ENCODE data around the gene MSL3B.

The MSL3B gene

GRCh38 chr2:233867993-233868532 lies at the start of gene MSL3B:
TSS of gene MSL3B (minus strand) at chr2:233868386.
- H3K4me1 ChIP-seq (ENCODE audit: control extremely low read depth in 1 of 4, control insufficient read depth in 4 of 4, insufficient read depth in 4 of 4, low read length in 3 of 4) = peaks cover 0 to 5% (median 1%) of the 10 kb centered on the region in 4 experiments
- H3K9me3 ChIP-seq (ENCODE audit: control extremely low read depth in 1 of 5, control insufficient read depth in 4 of 5, insufficient read depth in 2 of 5, low read depth in 1 of 5, low read length in 4 of 5) = peaks cover 0 to 19% (median 2%) of the 10 kb centered on the region in 5 experiments
- H3K4me3 ChIP-seq (ENCODE audit: control insufficient read depth in 1 of 7, extremely low read depth in 1 of 7, insufficient read depth in 4 of 7, low read depth in 2 of 7, low read length in 6 of 7) = peak within 1 kb of the TSS; percentile 43 to 81 (median 67)
- peaks cover 0 to 3% (median 0%) of the 10 kb centered on the region in 4 experiments for H3K36me3 ChIP-seq (ENCODE audit: control insufficient read depth in 4 of 4, insufficient read depth in 4 of 4, low read length in 3 of 4)
- POLR2A ChIA-PET = no interaction called here
- peak within 1 kb of the TSS in 1 of 2 experiments; percentile 39 for H3K27ac ChIP-seq (ENCODE audit: insufficient read depth in 1 of 2, low read depth in 1 of 2, low read length in 2 of 2, poor library complexity in 1 of 2, severe bottlenecking in 2 of 2)
- peaks cover 0 to 14% (median 0%) of the 10 kb centered on the region in 5 experiments for H3K27me3 ChIP-seq (replicated peaks in 2 of 5; ENCODE audit: control insufficient read depth in 4 of 5, insufficient read depth in 5 of 5, low read length in 4 of 5)
- CTCF ChIA-PET = interaction anchor here (0.7 to 2.9 kb wide), 2 partner anchors 11 to 170 kb away, joined by 3 to 16 read pairs; no protein-coding TSS in a partner anchor
- 20% methylated on average over 28 of the region's 50 CpGs for WGBS (ENCODE audit: insufficient coverage)
- peak; percentile 61 to 77 (median 77) for DNase-seq

GRCh38 chr2:233917116-233917515 lies 48.9 kb upstream of the MSL3B start, which contains the start of gene TRPM8:
TSS of gene TRPM8 (plus strand) at chr2:233917373. CDS start at chr2:233926538, 9,165 bp downstream.
- no peaks in the 10 kb centered on the region for H3K9me3 ChIP-seq (ENCODE audit: control extremely low read depth in 1 of 5, control insufficient read depth in 4 of 5, insufficient read depth in 2 of 5, low read depth in 1 of 5, low read length in 4 of 5)
- no peaks in the 10 kb centered on the region for H3K4me1 ChIP-seq (ENCODE audit: control extremely low read depth in 1 of 4, control insufficient read depth in 4 of 4, insufficient read depth in 4 of 4, low read length in 3 of 4)
- CTCF ChIA-PET = interaction anchor here (0.5 to 1.6 kb wide), 3 partner anchors 17 to 1569 kb away, joined by 3 to 4 read pairs (median 3); no protein-coding TSS in a partner anchor
- peaks cover 2 to 20% (median 8%) of the 10 kb centered on the region in 5 experiments for H3K27me3 ChIP-seq (replicated peaks in 2 of 5; ENCODE audit: control insufficient read depth in 4 of 5, insufficient read depth in 5 of 5, low read length in 4 of 5)
- no peak within 1 kb of the TSS for H3K27ac ChIP-seq (ENCODE audit: insufficient read depth in 1 of 2, low read depth in 1 of 2, low read length in 2 of 2, poor library complexity in 1 of 2, severe bottlenecking in 2 of 2)
- WGBS (ENCODE audit: insufficient coverage) = 53% methylated on average over 4 of the region's 5 CpGs
- no peaks in the 10 kb centered on the region for H3K36me3 ChIP-seq (ENCODE audit: control insufficient read depth in 4 of 4, insufficient read depth in 4 of 4, low read length in 3 of 4)
- no peak for DNase-seq
- H3K4me3 ChIP-seq (ENCODE audit: control insufficient read depth in 1 of 7, extremely low read depth in 1 of 7, insufficient read depth in 4 of 7, low read depth in 2 of 7, low read length in 6 of 7) = no peak within 1 kb of the TSS
- POLR2A ChIA-PET = no interaction called here

DNA sequence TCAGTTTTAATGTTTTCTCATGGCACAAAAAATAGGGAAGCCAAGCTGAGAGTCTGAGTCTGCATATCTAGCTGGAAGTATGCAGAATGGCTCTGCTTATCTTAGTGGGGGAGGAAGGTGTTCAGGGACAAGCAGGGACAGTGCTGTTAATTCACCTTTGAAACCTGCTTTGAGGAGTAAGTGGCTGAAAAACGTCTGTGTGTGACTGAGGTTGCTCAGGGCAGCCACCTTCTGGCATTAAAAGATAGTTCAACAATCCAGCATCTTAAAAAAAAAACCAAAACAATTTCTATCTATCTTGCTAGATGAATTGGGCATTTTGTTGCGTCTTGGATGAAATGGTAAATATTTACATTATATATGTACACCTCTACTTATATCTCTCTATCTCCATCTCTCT lies 46.9 kb upstream of the MSL3B start:
- POLR2A ChIA-PET = no interaction called here
- 0% methylated on average over 1 of the region's 2 CpGs for WGBS (ENCODE audit: insufficient coverage)

GRCh38 chr2:233912691-233913423 lies 44.7 kb upstream of the MSL3B start:
- ChIA-PET CTCF (interaction anchor here (0.7 to 1.1 kb wide), 4 partner anchors 11 to 54 kb away, joined by 3 read pairs; no protein-coding TSS in a partner anchor), POLR2A (no interaction called here)
- Histone ChIP-seq H3K4me1 (ENCODE audit: control extremely low read depth in 1 of 4, control insufficient read depth in 4 of 4, insufficient read depth in 4 of 4, low read length in 3 of 4) (no peaks in the 10 kb centered on the region), H3K27ac (ENCODE audit: insufficient read depth in 1 of 2, low read depth in 1 of 2, low read length in 2 of 2, poor library complexity in 1 of 2, severe bottlenecking in 2 of 2) (no peak overlapping the region), H3K27me3 (replicated peaks in 2 of 5; ENCODE audit: control insufficient read depth in 4 of 5, insufficient read depth in 5 of 5, low read length in 4 of 5) (peaks cover 2 to 26% (median 5%) of the 10 kb centered on the region in 5 experiments), H3K9me3 (ENCODE audit: control extremely low read depth in 1 of 5, control insufficient read depth in 4 of 5, insufficient read depth in 2 of 5, low read depth in 1 of 5, low read length in 4 of 5) (no peaks in the 10 kb centered on the region), H3K36me3 (ENCODE audit: control insufficient read depth in 4 of 4, insufficient read depth in 4 of 4, low read length in 3 of 4) (no peaks in the 10 kb centered on the region), H3K4me3 (ENCODE audit: control insufficient read depth in 1 of 7, extremely low read depth in 1 of 7, insufficient read depth in 4 of 7, low read depth in 2 of 7, low read length in 6 of 7) (no peak overlapping the region)
- 35% methylated on average over 8 of the region's 9 CpGs for WGBS (ENCODE audit: insufficient coverage)
- peak in 2 of 3 donors; percentile 40 to 45 for DNase-seq

More for the DNA sequence above, 46.9 kb upstream of the MSL3B start:
- no peaks in the 10 kb centered on the region for H3K36me3 ChIP-seq (ENCODE audit: control insufficient read depth in 4 of 4, insufficient read depth in 4 of 4, low read length in 3 of 4)
- H3K27me3 ChIP-seq (replicated peaks in 2 of 5; ENCODE audit: control insufficient read depth in 4 of 5, insufficient read depth in 5 of 5, low read length in 4 of 5) = peaks cover 2 to 26% (median 8%) of the 10 kb centered on the region in 5 experiments
- CTCF ChIA-PET = interaction anchor here (1.2 to 1.7 kb wide), 2 partner anchors 19 to 58 kb away, joined by 3 to 8 read pairs; no protein-coding TSS in a partner anchor
- H3K9me3 ChIP-seq (ENCODE audit: control extremely low read depth in 1 of 5, control insufficient read depth in 4 of 5, insufficient read depth in 2 of 5, low read depth in 1 of 5, low read length in 4 of 5) = no peaks in the 10 kb centered on the region
- H3K4me3 ChIP-seq (ENCODE audit: control insufficient read depth in 1 of 7, extremely low read depth in 1 of 7, insufficient read depth in 4 of 7, low read depth in 2 of 7, low read length in 6 of 7) = no peak overlapping the region
- H3K27ac ChIP-seq (ENCODE audit: insufficient read depth in 1 of 2, low read depth in 1 of 2, low read length in 2 of 2, poor library complexity in 1 of 2, severe bottlenecking in 2 of 2) = no peak overlapping the region
- no peaks in the 10 kb centered on the region for H3K4me1 ChIP-seq (ENCODE audit: control extremely low read depth in 1 of 4, control insufficient read depth in 4 of 4, insufficient read depth in 4 of 4, low read length in 3 of 4)
- DNase-seq = peak; percentile 6 to 38 (median 27)

- H3K27me3 ChIP-seq (replicated peaks in 2 of 5; ENCODE audit: control insufficient read depth in 4 of 5, insufficient read depth in 5 of 5, low read length in 4 of 5) = peaks cover 0 to 18% (median 0%) of the 10 kb centered on the region in 5 experiments
- no peak overlapping the region for H3K4me3 ChIP-seq (ENCODE audit: control insufficient read depth in 1 of 7, extremely low read depth in 1 of 7, insufficient read depth in 4 of 7, low read depth in 2 of 7, low read length in 6 of 7)
- no peaks in the 10 kb centered on the region for H3K4me1 ChIP-seq (ENCODE audit: control extremely low read depth in 1 of 4, control insufficient read depth in 4 of 4, insufficient read depth in 4 of 4, low read length in 3 of 4)
- POLR2A ChIA-PET = no interaction called here
- no peaks in the 10 kb centered on the region for H3K36me3 ChIP-seq (ENCODE audit: control insufficient read depth in 4 of 4, insufficient read depth in 4 of 4, low read length in 3 of 4)
- H3K9me3 ChIP-seq (ENCODE audit: control extremely low read depth in 1 of 5, control insufficient read depth in 4 of 5, insufficient read depth in 2 of 5, low read depth in 1 of 5, low read length in 4 of 5) = no peaks in the 10 kb centered on the region
- no peak overlapping the region for H3K27ac ChIP-seq (ENCODE audit: insufficient read depth in 1 of 2, low read depth in 1 of 2, low read length in 2 of 2, poor library complexity in 1 of 2, severe bottlenecking in 2 of 2)
- CTCF ChIA-PET = no interaction called here
- DNase-seq = no peak
- 100% methylated on average over 3 of the region's 3 CpGs for WGBS (ENCODE audit: insufficient coverage)
Measured at GRCh38 chr2:233907627-233908026, 39.4 kb upstream of the MSL3B start.

GRCh38 chr2:233905945-233906344 lies 37.8 kb upstream of the MSL3B start:
- Histone ChIP-seq H3K9me3 (ENCODE audit: control extremely low read depth in 1 of 5, control insufficient read depth in 4 of 5, insufficient read depth in 2 of 5, low read depth in 1 of 5, low read length in 4 of 5) (no peaks in the 10 kb centered on the region), H3K4me1 (ENCODE audit: control extremely low read depth in 1 of 4, control insufficient read depth in 4 of 4, insufficient read depth in 4 of 4, low read length in 3 of 4) (no peaks in the 10 kb centered on the region), H3K27ac (ENCODE audit: insufficient read depth in 1 of 2, low read depth in 1 of 2, low read length in 2 of 2, poor library complexity in 1 of 2, severe bottlenecking in 2 of 2) (no peak overlapping the region), H3K27me3 (replicated peaks in 2 of 5; ENCODE audit: control insufficient read depth in 4 of 5, insufficient read depth in 5 of 5, low read length in 4 of 5) (peaks cover 0 to 21% (median 3%) of the 10 kb centered on the region in 5 experiments), H3K36me3 (ENCODE audit: control insufficient read depth in 4 of 4, insufficient read depth in 4 of 4, low read length in 3 of 4) (no peaks in the 10 kb centered on the region), H3K4me3 (ENCODE audit: control insufficient read depth in 1 of 7, extremely low read depth in 1 of 7, insufficient read depth in 4 of 7, low read depth in 2 of 7, low read length in 6 of 7) (no peak overlapping the region)
- 90% methylated on average over 2 of the region's 4 CpGs for WGBS (ENCODE audit: insufficient coverage)
- no peak for DNase-seq
- CTCF ChIA-PET = interaction anchor here (1.3 kb wide), 1 partner anchor 22 kb away, joined by 3 read pairs; no protein-coding TSS in a partner anchor
- POLR2A ChIA-PET = no interaction called here

GRCh38 chr2:233901884-233902283 lies 33.7 kb upstream of the MSL3B start:
- DNase-seq = no peak
- WGBS (ENCODE audit: insufficient coverage) = 94% methylated on average over 4 of the region's 4 CpGs
- Histone ChIP-seq H3K27ac (ENCODE audit: insufficient read depth in 1 of 2, low read depth in 1 of 2, low read length in 2 of 2, poor library complexity in 1 of 2, severe bottlenecking in 2 of 2) (no peak overlapping the region), H3K9me3 (ENCODE audit: control extremely low read depth in 1 of 5, control insufficient read depth in 4 of 5, insufficient read depth in 2 of 5, low read depth in 1 of 5, low read length in 4 of 5) (no peaks in the 10 kb centered on the region), H3K27me3 (replicated peaks in 2 of 5; ENCODE audit: control insufficient read depth in 4 of 5, insufficient read depth in 5 of 5, low read length in 4 of 5) (peaks cover 2 to 46% (median 5%) of the 10 kb centered on the region in 5 experiments), H3K4me3 (ENCODE audit: control insufficient read depth in 1 of 7, extremely low read depth in 1 of 7, insufficient read depth in 4 of 7, low read depth in 2 of 7, low read length in 6 of 7) (no peak overlapping the region), H3K36me3 (ENCODE audit: control insufficient read depth in 4 of 4, insufficient read depth in 4 of 4, low read length in 3 of 4) (no peaks in the 10 kb centered on the region), H3K4me1 (ENCODE audit: control extremely low read depth in 1 of 4, control insufficient read depth in 4 of 4, insufficient read depth in 4 of 4, low read length in 3 of 4) (no peaks in the 10 kb centered on the region)
- ChIA-PET CTCF (no interaction called here), POLR2A (no interaction called here)

Data from common myeloid progenitor, CD34-positive (primary cell).